ENCODE measurements around the gene TNIK. TPM values are rescaled to one million over a fixed set of nuclear protein-coding genes. Genes with fewer than 3 reads are reported as not detected.

TNIK gene
- total and polyA plus RNA-seq, 2 experiments from 2014 or later: 14.6 to 34.3 TPM

DNA sequence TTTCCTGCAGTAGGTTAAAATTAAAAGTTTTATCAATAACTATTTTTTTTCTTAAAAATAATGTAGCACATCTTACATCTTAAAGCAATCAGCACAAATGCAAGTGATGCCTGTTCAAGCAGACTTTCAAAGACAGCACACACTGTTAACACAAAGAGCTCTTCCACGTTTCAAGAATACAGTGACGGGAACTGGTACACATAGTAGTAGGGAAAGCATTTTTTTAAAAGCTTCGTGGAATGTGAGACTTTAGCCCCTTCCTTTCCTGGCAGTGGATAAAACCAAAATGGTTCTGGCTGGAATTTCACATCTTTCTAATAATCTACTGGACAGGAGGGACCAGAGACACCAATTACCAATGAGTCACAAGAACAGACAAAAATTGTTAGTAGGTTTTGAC lies 400.2 kb downstream of the TNIK start (continued):
- TF ChIP-seq, protein P1, sequence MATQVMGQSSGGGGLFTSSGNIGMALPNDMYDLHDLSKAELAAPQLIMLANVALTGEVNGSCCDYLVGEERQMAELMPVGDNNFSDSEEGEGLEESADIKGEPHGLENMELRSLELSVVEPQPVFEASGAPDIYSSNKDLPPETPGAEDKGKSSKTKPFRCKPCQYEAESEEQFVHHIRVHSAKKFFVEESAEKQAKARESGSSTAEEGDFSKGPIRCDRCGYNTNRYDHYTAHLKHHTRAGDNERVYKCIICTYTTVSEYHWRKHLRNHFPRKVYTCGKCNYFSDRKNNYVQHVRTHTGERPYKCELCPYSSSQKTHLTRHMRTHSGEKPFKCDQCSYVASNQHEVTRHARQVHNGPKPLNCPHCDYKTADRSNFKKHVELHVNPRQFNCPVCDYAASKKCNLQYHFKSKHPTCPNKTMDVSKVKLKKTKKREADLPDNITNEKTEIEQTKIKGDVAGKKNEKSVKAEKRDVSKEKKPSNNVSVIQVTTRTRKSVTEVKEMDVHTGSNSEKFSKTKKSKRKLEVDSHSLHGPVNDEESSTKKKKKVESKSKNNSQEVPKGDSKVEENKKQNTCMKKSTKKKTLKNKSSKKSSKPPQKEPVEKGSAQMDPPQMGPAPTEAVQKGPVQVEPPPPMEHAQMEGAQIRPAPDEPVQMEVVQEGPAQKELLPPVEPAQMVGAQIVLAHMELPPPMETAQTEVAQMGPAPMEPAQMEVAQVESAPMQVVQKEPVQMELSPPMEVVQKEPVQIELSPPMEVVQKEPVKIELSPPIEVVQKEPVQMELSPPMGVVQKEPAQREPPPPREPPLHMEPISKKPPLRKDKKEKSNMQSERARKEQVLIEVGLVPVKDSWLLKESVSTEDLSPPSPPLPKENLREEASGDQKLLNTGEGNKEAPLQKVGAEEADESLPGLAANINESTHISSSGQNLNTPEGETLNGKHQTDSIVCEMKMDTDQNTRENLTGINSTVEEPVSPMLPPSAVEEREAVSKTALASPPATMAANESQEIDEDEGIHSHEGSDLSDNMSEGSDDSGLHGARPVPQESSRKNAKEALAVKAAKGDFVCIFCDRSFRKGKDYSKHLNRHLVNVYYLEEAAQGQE (IDR thresholded peaks at IDR 0.05; ENCODE audit: unreplicated experiment): no peak
- TF ChIP-seq STAT1 (IDR thresholded peaks at IDR 0.05; ENCODE audit: unreplicated experiment) (no peak), ZNF114 (CRISPR knock-in tag; IDR thresholded peaks at IDR 0.05) (no peak), EZH2phosphoT487 (IDR thresholded peaks at IDR 0.05; ENCODE audit: unreplicated experiment) (no peak), NANOG (IDR thresholded peaks at IDR 0.05; ENCODE audit: borderline replicate concordance) (no peak), EZH2 (IDR thresholded peaks at IDR 0.05; ENCODE audit: low read depth, unreplicated experiment) (no peak), CREB1 (CRISPR knock-in tag; IDR thresholded peaks at IDR 0.05; ENCODE audit: low read depth) (no peak), ZNF331 (CRISPR knock-in tag; IDR thresholded peaks at IDR 0.05; ENCODE audit: low read depth) (no peak)
- TF ChIP-seq, protein P2, sequence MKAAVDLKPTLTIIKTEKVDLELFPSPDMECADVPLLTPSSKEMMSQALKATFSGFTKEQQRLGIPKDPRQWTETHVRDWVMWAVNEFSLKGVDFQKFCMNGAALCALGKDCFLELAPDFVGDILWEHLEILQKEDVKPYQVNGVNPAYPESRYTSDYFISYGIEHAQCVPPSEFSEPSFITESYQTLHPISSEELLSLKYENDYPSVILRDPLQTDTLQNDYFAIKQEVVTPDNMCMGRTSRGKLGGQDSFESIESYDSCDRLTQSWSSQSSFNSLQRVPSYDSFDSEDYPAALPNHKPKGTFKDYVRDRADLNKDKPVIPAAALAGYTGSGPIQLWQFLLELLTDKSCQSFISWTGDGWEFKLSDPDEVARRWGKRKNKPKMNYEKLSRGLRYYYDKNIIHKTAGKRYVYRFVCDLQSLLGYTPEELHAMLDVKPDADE (IDR thresholded peaks at IDR 0.05): no peak
- TF ChIP-seq, protein P3, sequence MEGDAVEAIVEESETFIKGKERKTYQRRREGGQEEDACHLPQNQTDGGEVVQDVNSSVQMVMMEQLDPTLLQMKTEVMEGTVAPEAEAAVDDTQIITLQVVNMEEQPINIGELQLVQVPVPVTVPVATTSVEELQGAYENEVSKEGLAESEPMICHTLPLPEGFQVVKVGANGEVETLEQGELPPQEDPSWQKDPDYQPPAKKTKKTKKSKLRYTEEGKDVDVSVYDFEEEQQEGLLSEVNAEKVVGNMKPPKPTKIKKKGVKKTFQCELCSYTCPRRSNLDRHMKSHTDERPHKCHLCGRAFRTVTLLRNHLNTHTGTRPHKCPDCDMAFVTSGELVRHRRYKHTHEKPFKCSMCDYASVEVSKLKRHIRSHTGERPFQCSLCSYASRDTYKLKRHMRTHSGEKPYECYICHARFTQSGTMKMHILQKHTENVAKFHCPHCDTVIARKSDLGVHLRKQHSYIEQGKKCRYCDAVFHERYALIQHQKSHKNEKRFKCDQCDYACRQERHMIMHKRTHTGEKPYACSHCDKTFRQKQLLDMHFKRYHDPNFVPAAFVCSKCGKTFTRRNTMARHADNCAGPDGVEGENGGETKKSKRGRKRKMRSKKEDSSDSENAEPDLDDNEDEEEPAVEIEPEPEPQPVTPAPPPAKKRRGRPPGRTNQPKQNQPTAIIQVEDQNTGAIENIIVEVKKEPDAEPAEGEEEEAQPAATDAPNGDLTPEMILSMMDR (conservative IDR thresholded peaks at IDR 0.05; ENCODE audit: low read depth in 2 of 2): no peak

DNA sequence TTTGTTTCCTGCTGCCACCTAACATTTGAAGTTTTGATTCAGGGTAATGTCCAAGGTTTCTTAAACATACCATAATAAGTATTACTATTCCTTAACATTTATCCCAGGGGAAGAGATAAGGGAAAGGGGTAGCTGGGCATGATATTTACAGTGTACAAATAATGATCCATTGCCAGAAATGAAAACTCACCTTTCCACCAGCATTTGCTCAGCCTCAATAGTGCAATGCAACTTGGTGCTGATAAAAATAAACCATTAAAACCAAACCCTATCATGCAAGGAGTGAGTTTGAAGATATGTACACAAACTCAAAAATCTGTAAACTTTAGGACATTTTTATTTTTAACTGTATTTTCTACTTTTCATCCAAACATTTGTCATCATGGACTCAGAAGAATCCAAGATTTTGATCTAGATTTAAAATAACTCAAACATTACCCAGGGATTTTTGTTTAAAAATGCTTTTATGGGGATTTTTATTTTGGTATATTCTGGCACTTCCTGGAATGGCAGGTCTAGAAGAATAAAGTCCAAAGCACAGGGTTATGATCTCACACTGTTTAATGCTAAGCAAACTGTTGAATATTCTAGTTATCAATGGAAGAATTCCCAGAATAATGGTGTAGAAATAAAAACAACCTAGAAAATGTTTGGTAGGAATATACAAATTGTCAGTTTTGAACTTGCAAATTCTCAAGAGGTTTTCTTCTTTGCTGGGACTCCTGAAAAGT lies 401.2 kb downstream of the TNIK start:
- Histone ChIP-seq H2AFZ (no peak overlapping the region), H3K27ac (ENCODE audit: low read depth) (no peak overlapping the region), H3K9me2 (ENCODE audit: insufficient read depth) (peaks cover 4% of the 10 kb centered on the region; the same call in 1 of the 2 replicates), H3K4me2 (no peak overlapping the region), H3K4me3 (no peak overlapping the region), H3F3A (replicated peaks; ENCODE audit: low read depth) (no peaks in the 10 kb centered on the region), H3K36me3 (ENCODE audit: insufficient read depth) (no peaks in the 10 kb centered on the region), H4K20me1 (replicated peaks; ENCODE audit: insufficient read depth) (no peaks in the 10 kb centered on the region), H3K79me2 (replicated peaks; ENCODE audit: insufficient read depth) (no peaks in the 10 kb centered on the region), H3K27me3 (ENCODE audit: insufficient read depth) (no peaks in the 10 kb centered on the region), H3K4me1 (ENCODE audit: insufficient read depth) (peaks cover 11% of the 10 kb centered on the region; the same call in 1 of the 2 replicates)
- no peak for ATAC-seq
- Mint-ChIP-seq H3K9me3 (no peaks in the 10 kb centered on the region; the same call in 2 of the 3 replicates), H3K36me3 (ENCODE audit: low read depth) (peaks cover 6% of the 10 kb centered on the region; the same call in 1 of the 3 replicates), H3K4me3 (no peak overlapping the region), H3K27ac (no peak overlapping the region), H3K4me1 (peaks cover 20% of the 10 kb centered on the region), H3K27me3 (ENCODE audit: insufficient read depth, low read depth, poor library complexity) (no peaks in the 10 kb centered on the region)
- DNase-seq (ENCODE audit: low spot score): no peak
- TF ChIP-seq EZH2phosphoT487 (IDR thresholded peaks at IDR 0.05; ENCODE audit: unreplicated experiment): no peak
- no peak for TF ChIP-seq NANOG (IDR thresholded peaks at IDR 0.05; ENCODE audit: borderline replicate concordance)
- TF ChIP-seq STAT1 (IDR thresholded peaks at IDR 0.05; ENCODE audit: unreplicated experiment): no peak
- TF ChIP-seq, protein P1 (IDR thresholded peaks at IDR 0.05; ENCODE audit: unreplicated experiment): no peak
- TF ChIP-seq, protein P2 (IDR thresholded peaks at IDR 0.05): no peak
- TF ChIP-seq CREB1 (CRISPR knock-in tag; IDR thresholded peaks at IDR 0.05; ENCODE audit: low read depth): no peak
- no peak for TF ChIP-seq ZNF331 (CRISPR knock-in tag; IDR thresholded peaks at IDR 0.05; ENCODE audit: low read depth)
- TF ChIP-seq JUNB (IDR thresholded peaks at IDR 0.05; ENCODE audit: unreplicated experiment): no peak
